HPDE6-E6E7 (cell line): ENCODE measurements around the gene UNC79.

Experiments
- DNase-seq: peaks from one replicate; pipeline ENCODE4 v3.0.0; 2011; ENCODE audit warnings: missing footprints; ENCODE audit errors: extremely low spot score

UNC79 gene

GRCh38 chr14:93548102-93548843, 117.5 kb downstream of the UNC79 start:
- no peak for DNase-seq

GRCh38 chr14:93549595-93549994, 118.9 kb downstream of the UNC79 start:
- no peak for DNase-seq

- DNase-seq = no peak
Measured at GRCh38 chr14:93564918-93565317, 134.2 kb downstream of the UNC79 start.

- DNase-seq = no peak
Measured at GRCh38 chr14:93566065-93566693, 135.4 kb downstream of the UNC79 start.

- DNase-seq = no peak
Measured at GRCh38 chr14:93571275-93571674, 140.5 kb downstream of the UNC79 start.

- DNase-seq = no peak
Measured at GRCh38 chr14:93579178-93579577, 148.4 kb downstream of the UNC79 start.

GRCh38 chr14:93582516-93582915, 151.8 kb downstream of the UNC79 start:
- DNase-seq = no peak

GRCh38 chr14:93587330-93587729, 156.6 kb downstream of the UNC79 start:
- no peak for DNase-seq

- DNase-seq = no peak
Measured at GRCh38 chr14:93591506-93591905, 160.8 kb downstream of the UNC79 start.

- no peak for DNase-seq
Measured at GRCh38 chr14:93592786-93593185, 162.0 kb downstream of the UNC79 start.

GRCh38 chr14:93606091-93606490, 175.4 kb downstream of the UNC79 start:
- DNase-seq = no peak

GRCh38 chr14:93619176-93619793, 188.5 kb downstream of the UNC79 start:
- peak; percentile 29 for DNase-seq

GRCh38 chr14:93628048-93628447, 197.3 kb downstream of the UNC79 start:
- DNase-seq = no peak

- no peak for DNase-seq
Measured at GRCh38 chr14:93629643-93630042, 198.9 kb downstream of the UNC79 start.

- DNase-seq = no peak
Measured at GRCh38 chr14:93638790-93639189, 208.1 kb downstream of the UNC79 start.

GRCh38 chr14:93643127-93643526, 212.4 kb downstream of the UNC79 start:
- DNase-seq = no peak

GRCh38 chr14:93643676-93644075, 212.9 kb downstream of the UNC79 start:
- DNase-seq = no peak

GRCh38 chr14:93645200-93645599, 214.5 kb downstream of the UNC79 start:
- no peak for DNase-seq

- DNase-seq = no peak
Measured at GRCh38 chr14:93648440-93649168, 217.9 kb downstream of the UNC79 start.

- no peak for DNase-seq
Measured at GRCh38 chr14:93654599-93654998, 223.9 kb downstream of the UNC79 start.

- DNase-seq = peak; percentile 37
Measured at GRCh38 chr14:93655078-93655750, 224.5 kb downstream of the UNC79 start.

- no peak for DNase-seq
Measured at GRCh38 chr14:93657875-93658274, 227.1 kb downstream of the UNC79 start.
